K562 (cell line): ENCODE results near the gene FKRP. TPM values are rescaled to one million over a fixed set of nuclear protein-coding genes. Genes with fewer than 3 reads are reported as not detected.
"Not testable (repeated sequence)": the region's sequence is repeated elsewhere in the genome, so short reads cannot be mapped to it uniquely, and the experiment has no call there.

Source experiments
- ATAC-seq: fragments of 200-7000 bp; cut with Tn5 transposase; 3 replicates; pipeline ENCODE4 v1.9.1; 2020; ENCODE audit warnings: moderate library complexity
- BruUV-seq: library from RNA; stranded (reverse); fragments of 400-500 nt; replicated peaks from 2 replicates; lab custom pipeline; 2021; lab: Mats Ljungman, UMichigan
- CTCF ChIA-PET: fragments of 300-600 bp; formaldehyde crosslinking; extraction: SDS; loops from one replicate; lab custom pipeline; 2021; ENCODE audit warnings: low intra/inter-chr PET ratio; lab: Yijun Ruan, JAX
- POLR2A ChIA-PET: fragments of 300-600, 350-650 bp; sonication (Branson Sonifier 250); formaldehyde crosslinking; extraction: SDS; loops from one replicate; lab custom pipeline; 2021; ENCODE audit warnings: antibody characterized with exemption, inconsistent platforms; lab: Yijun Ruan, JAX
- DNase-seq, 4 experiments: peaks; one replicate each; pipeline versions ENCODE4 v3.0.0 to v3.0.0-alpha.2; 2011 to 2018; ENCODE audit warnings: low spot score in 3 of 4, mixed read lengths in 3 of 4; ENCODE audit errors: extremely low read depth in 1 of 4
- FAIRE-seq: peaks from 2 replicates; lab custom pipeline; 2011; peaks lifted over from hg19 to GRCh38; lab: Jason Lieb, UNC
- H2AFZ ChIP-seq: 2 replicates; pipeline ENCODE4 v1.6.0; 2011; ENCODE audit warnings: low read depth, low read length, control low read depth, inconsistent platforms
- H3K27ac ChIP-seq: fragments of 200-600 bp; 3 replicates; pipeline ENCODE4 v1.8.0; 2011; ENCODE audit warnings: low read depth, mild to moderate bottlenecking, control low read depth, inconsistent platforms, low read length, moderate library complexity, mixed read lengths; ENCODE audit errors: extremely low read depth
- H3K27me3 ChIP-seq, 2 experiments: fragments of 300-600 bp in 1 of 2; 2 replicates in 1 of 2; 3 replicates in 1 of 2; pipeline versions ENCODE4 v1.6.0 to v1.8.0; 2011; ENCODE audit warnings: inconsistent platforms in 2 of 2, low read length in 2 of 2, mild to moderate bottlenecking in 1 of 2, mixed read lengths in 1 of 2, moderate library complexity in 1 of 2; ENCODE audit not compliant: control insufficient read depth in 2 of 2, insufficient read depth in 2 of 2
- H3K36me3 ChIP-seq: fragments of 300-600 bp; 3 replicates; pipeline ENCODE4 v1.8.0; 2011; ENCODE audit warnings: mild to moderate bottlenecking, low read length, inconsistent platforms; ENCODE audit not compliant: control insufficient read depth, insufficient read depth
- H3K4me1 ChIP-seq, 2 experiments: fragments of 200-600 bp in 1 of 2; replicated peaks in 1 of 2; 2 replicates in 1 of 2; 3 replicates in 1 of 2; pipeline versions ENCODE4 v1.5.1 to v1.8.0; 2011; ENCODE audit warnings: inconsistent platforms in 2 of 2, low read length in 2 of 2, mild to moderate bottlenecking in 1 of 2, mixed read lengths in 1 of 2, moderate library complexity in 1 of 2; ENCODE audit not compliant: control insufficient read depth in 2 of 2, insufficient read depth in 2 of 2
- H3K4me2 ChIP-seq: 2 replicates; pipeline ENCODE4 v1.6.1; 2011; ENCODE audit warnings: low read length, control low read depth, inconsistent platforms, mixed read lengths; ENCODE audit not compliant: insufficient read depth
- H3K4me3 ChIP-seq: fragments of 200-600 bp; sonication (generic), shearing (Covaris generic); 2 replicates; pipeline ENCODE4 v1.5.1; 2016; ENCODE audit warnings: control low read depth, inconsistent platforms
- H3K79me2 ChIP-seq: fragments of 200-600 bp; 3 replicates; pipeline ENCODE4 v1.8.0; 2011; ENCODE audit warnings: low read length, inconsistent platforms; ENCODE audit not compliant: control insufficient read depth, insufficient read depth
- H3K9ac ChIP-seq, 2 experiments: 2 replicates each; pipeline versions ENCODE4 v1.6.0 to v1.6.1; 2011; ENCODE audit warnings: low read depth in 2 of 2, low read length in 2 of 2, control low read depth in 1 of 2, inconsistent platforms in 1 of 2, mild to moderate bottlenecking in 1 of 2, mixed read lengths in 1 of 2; ENCODE audit not compliant: insufficient read depth in 1 of 2
- H3K9me1 ChIP-seq: one replicate; pipeline ENCODE4 v1.6.0; 2011; ENCODE audit warnings: inconsistent platforms, mild to moderate bottlenecking, low read length, moderate library complexity; ENCODE audit not compliant: control insufficient read depth, insufficient read depth
- H3K9me3 ChIP-seq: replicated peaks from 2 replicates; pipeline ENCODE4 v1.5.1; 2011; ENCODE audit warnings: low read depth, low read length, inconsistent platforms; ENCODE audit not compliant: control insufficient read depth, insufficient read depth
- H4K20me1 ChIP-seq: replicated peaks from 2 replicates; pipeline ENCODE4 v1.6.1; 2011; ENCODE audit warnings: low read length, inconsistent platforms, mixed read lengths; ENCODE audit not compliant: control insufficient read depth, insufficient read depth
- EP300 ChIP-seq: IDR thresholded peaks from 2 replicates; pipeline ENCODE4 v1.6.1; 2012; ENCODE audit warnings: low read length, improper control_type of control experiment
- GABPA ChIP-seq: fragments of 200-800 bp; sonication (Bioruptor generic); conservative IDR thresholded peaks from 2 replicates; pipeline ENCODE4 v1.6.1; 2016; ENCODE audit warnings: low read depth, missing genetic modification characterization, missing compliant biosample characterization
- GATAD2B ChIP-seq: fragments of 450-650 bp; IDR thresholded peaks from 2 replicates; pipeline ENCODE4 v1.6.1; 2017; ENCODE audit warnings: mild to moderate bottlenecking, borderline replicate concordance
- KLF6 ChIP-seq: fragments of 250-450 bp; sonication (Bioruptor Pico); IDR thresholded peaks from 2 replicates; pipeline ENCODE4 v1.4.0; 2020; ENCODE audit warnings: mild to moderate bottlenecking, moderate library complexity, borderline replicate concordance
- L3MBTL2 ChIP-seq: fragments of 450-650 bp; IDR thresholded peaks from 2 replicates; pipeline ENCODE4 v1.6.1; 2016; ENCODE audit warnings: mild to moderate bottlenecking, moderate library complexity
- MEF2A ChIP-seq: IDR thresholded peaks from 2 replicates; pipeline ENCODE4 v1.6.1; 2011; ENCODE audit warnings: low read depth, mild to moderate bottlenecking, low read length, moderate library complexity; ENCODE audit not compliant: control insufficient read depth
- NCOR1 ChIP-seq: fragments of 450-650 bp; IDR thresholded peaks from 2 replicates; pipeline ENCODE4 v1.6.1; 2016; ENCODE audit warnings: mild to moderate bottlenecking, moderate library complexity
- POLR2AphosphoS5 ChIP-seq: IDR thresholded peaks from 2 replicates; pipeline ENCODE4 v1.6.1; 2011; ENCODE audit warnings: mild to moderate bottlenecking, low read depth, low read length, moderate library complexity; ENCODE audit not compliant: control insufficient read depth, insufficient read depth
- POLR3A ChIP-seq: IDR thresholded peaks from 2 replicates; pipeline ENCODE4 v1.6.1; 2011; ENCODE audit warnings: borderline replicate concordance, mild to moderate bottlenecking, moderate library complexity; ENCODE audit not compliant: insufficient read length, insufficient read depth; ENCODE audit errors: extremely low read depth
- RBM25 ChIP-seq: fragments of 200-400 bp; formaldehyde crosslinking; IDR thresholded peaks from 2 replicates; pipeline ENCODE4 v1.6.1; 2018; ENCODE audit warnings: low read length, low read depth, moderate library complexity; ENCODE audit not compliant: severe bottlenecking
- ZFP1 ChIP-seq: fragments of 450-650 bp; formaldehyde crosslinking; IDR thresholded peaks from 2 replicates; pipeline ENCODE4 v1.4.0; 2020; ENCODE audit warnings: mild to moderate bottlenecking, mixed read lengths
- ZNF121 ChIP-seq: sonication (generic); formaldehyde crosslinking; conservative IDR thresholded peaks from 2 replicates; pipeline ENCODE4 v1.8.0; 2022; ENCODE audit warnings: missing genetic modification reagents
- ZNF644 ChIP-seq: fragments of 200-800 bp; sonication (Bioruptor generic); IDR thresholded peaks from 2 replicates; pipeline ENCODE4 v1.6.1; 2016; ENCODE audit warnings: low read depth, missing genetic modification characterization, missing compliant biosample characterization
- WGBS: fragments of 100-300 bp; shearing (Covaris generic); methylation state at CpG from one replicate; pipeline ENCODE4 v1.1.6; 2016; ENCODE audit warnings: low coverage, mixed read lengths; ENCODE audit not compliant: insufficient coverage; ENCODE audit errors: missing lambda C conversion rate; 5-methylcytosine and 5-hydroxymethylcytosine counted together
- in situ Hi-C: fragments of 300-500 bp; cut with MboI; formaldehyde crosslinking; loops from 4 replicates; pipeline ENCODE4 v1.15.0; 2018; ENCODE audit warnings: inconsistent platforms, mixed read lengths
- intact Hi-C: fragments of 100-400 bp; cut with micrococcal nuclease; formaldehyde crosslinking; loops from 2 replicates; pipeline ENCODE4 v1.14.2; 2022
- polyA plus RNA-seq, 8 experiments: library from polyadenylated mRNA; depleted of rRNA in 4 of 8; stranded (reverse) in 5 of 8; unstranded in 3 of 8; fragments of >200 nt; fragmentation: Nextera tagmentation in 2 of 8; fragmentation: Illumina TruSeq in 1 of 8; extraction: Ambion mirVana in 2 of 8; extraction: Trizol in 1 of 8; gene quantifications; 2 replicates each; pipeline versions ENCODE4 v1.2.1 to v1.2.3, GENCODE V29; 2011 to 2014; ENCODE audit warnings: inconsistent platforms in 1 of 8, missing spikeins in 1 of 8
- total RNA-seq, 7 experiments: library from RNA; depleted of rRNA in 6 of 7; stranded (reverse); fragments of >200 nt in 6 of 7; fragmentation: Illumina TruSeq in 2 of 7; extraction: Trizol in 2 of 7; gene quantifications; 2 replicates each; pipeline versions ENCODE4 v1.2.1 to v1.2.3, GENCODE V29; 2011 to 2021; ENCODE audit warnings: low replicate concordance in 1 of 7
- TF ChIP-seq, protein P1 (sequence below): fragments of 250-450 bp; sonication (Bioruptor Pico); IDR thresholded peaks from 2 replicates; pipeline ENCODE4 v1.9.0; 2021; ENCODE audit warnings: mild to moderate bottlenecking

The FKRP gene
- total and polyA plus RNA-seq, 9 of the 15 experiments (the other 6 are each of a cell fraction or from before 2014, with no cell fraction given), result 0.68 to 16.1 (median 6.5) TPM

- CTCF ChIA-PET, BruUV-seq, intact Hi-C loops, H3K9me3 ChIP-seq, H3K4me3 ChIP-seq, ATAC-seq, H4K20me1 ChIP-seq, H2AFZ ChIP-seq, H3K9ac ChIP-seq, H3K27me3 ChIP-seq, in situ Hi-C loops, FAIRE-seq, H3K9me1 ChIP-seq, H3K27ac ChIP-seq, H3K4me2 ChIP-seq, DNase-seq: not testable (repeated sequence)
- TF ChIP-seq ZNF121 (CRISPR knock-in tag), result peak; percentile 29; the same call in 1 of the 2 replicates
- Histone ChIP-seq H3K79me2 (peaks cover 27% of the 10 kb centered on the region), H3K4me1 (peaks cover 16 to 44% of the 10 kb centered on the region in 2 experiments), H3K36me3 (peaks cover 22% of the 10 kb centered on the region; the same call in 2 of the 3 replicates)
- POLR2A ChIA-PET, result interaction anchor here (0.6 to 2.3 kb wide), 3 partner anchors 10 to 16 kb away, joined by 3 to 10 read pairs (median 3); no protein-coding TSS in a partner anchor
- 98% methylated on average over 4 of the region's 6 CpGs for WGBS
These were observed 33.0 kb upstream of the FKRP start for GRCh38 chr19:46712768-46713338.

GRCh38 chr19:46713781-46714443, 31.9 kb upstream of the FKRP start:
- Histone ChIP-seq H3K79me2 (peaks cover 27% of the 10 kb centered on the region), H3K9me3 (no peaks in the 10 kb centered on the region), H3K36me3 (peaks cover 25% of the 10 kb centered on the region; the same call in 1 of the 3 replicates), H3K27me3 (no peaks in the 10 kb centered on the region), H3K9ac (peak overlapping the region; percentile 85 to 86), H3K4me3 (peak overlapping the region; percentile 70), H3K9me1 (no peaks in the 10 kb centered on the region), H2AFZ (peak overlapping the region; percentile 82), H3K4me2 (peak overlapping the region; percentile 94), H4K20me1 (peaks cover 4% of the 10 kb centered on the region; the same call in 1 of the 2 replicates), H3K4me1 (peaks cover 22 to 54% of the 10 kb centered on the region in 2 experiments), H3K27ac (peak overlapping the region; percentile 89)
- FAIRE-seq, result peak; percentile 52
- 3% methylated on average over 28 of the region's 39 CpGs for WGBS
- POLR2A ChIA-PET, result interaction anchor here (0.5 to 2.3 kb wide), 10 partner anchors 10 to 922 kb away, joined by 3 to 10 read pairs (median 4); partner anchors contain the start of genes CALM3, DMWD and SLC1A5
- in situ Hi-C loops (no loop called here), intact Hi-C loops (no loop called here)
- peak; percentile 90 to 94 (median 92) for DNase-seq
- peak; percentile 74 for ATAC-seq
- CTCF ChIA-PET, result no interaction called here
- no TSS peak for BruUV-seq
- TF ChIP-seq GABPA (tag), result peak; percentile 79
- no peak for TF ChIP-seq MEF2A
- TF ChIP-seq, protein P1, sequence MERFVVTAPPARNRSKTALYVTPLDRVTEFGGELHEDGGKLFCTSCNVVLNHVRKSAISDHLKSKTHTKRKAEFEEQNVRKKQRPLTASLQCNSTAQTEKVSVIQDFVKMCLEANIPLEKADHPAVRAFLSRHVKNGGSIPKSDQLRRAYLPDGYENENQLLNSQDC (CRISPR knock-in tag), result no peak
- no peak for TF ChIP-seq NCOR1
- TF ChIP-seq KLF6 (CRISPR knock-in tag), result no peak
- TF ChIP-seq L3MBTL2, result no peak
- TF ChIP-seq RBM25, result peak; percentile 62
- TF ChIP-seq ZFP1 (CRISPR knock-in tag), result no peak
- TF ChIP-seq EP300, result no peak
- TF ChIP-seq GATAD2B, result no peak
- TF ChIP-seq POLR3A, result no peak
- TF ChIP-seq POLR2AphosphoS5, result 0 out of 2 replicates have a peak, but pooled peaks have one; percentile 20
- no peak for TF ChIP-seq ZNF644 (tag)
